GM18517 (cell line): Measurements from ENCODE around the gene SRGAP2C.
A peak's percentile ranks its signal among the peaks of the same experiment; 100 is the strongest.
"Not testable (repeated sequence)": the region's sequence is repeated elsewhere in the genome, so short reads cannot be mapped to it uniquely, and the experiment has no call there.

Experiments used
- ATAC-seq: cut with Tn5 transposase; IDR thresholded peaks from one replicate; pipeline ENCODE4 v1.9.1; 2021; ENCODE audit warnings: mild to moderate bottlenecking, moderate library complexity; ENCODE audit not compliant: unreplicated experiment

The SRGAP2C gene

DNA sequence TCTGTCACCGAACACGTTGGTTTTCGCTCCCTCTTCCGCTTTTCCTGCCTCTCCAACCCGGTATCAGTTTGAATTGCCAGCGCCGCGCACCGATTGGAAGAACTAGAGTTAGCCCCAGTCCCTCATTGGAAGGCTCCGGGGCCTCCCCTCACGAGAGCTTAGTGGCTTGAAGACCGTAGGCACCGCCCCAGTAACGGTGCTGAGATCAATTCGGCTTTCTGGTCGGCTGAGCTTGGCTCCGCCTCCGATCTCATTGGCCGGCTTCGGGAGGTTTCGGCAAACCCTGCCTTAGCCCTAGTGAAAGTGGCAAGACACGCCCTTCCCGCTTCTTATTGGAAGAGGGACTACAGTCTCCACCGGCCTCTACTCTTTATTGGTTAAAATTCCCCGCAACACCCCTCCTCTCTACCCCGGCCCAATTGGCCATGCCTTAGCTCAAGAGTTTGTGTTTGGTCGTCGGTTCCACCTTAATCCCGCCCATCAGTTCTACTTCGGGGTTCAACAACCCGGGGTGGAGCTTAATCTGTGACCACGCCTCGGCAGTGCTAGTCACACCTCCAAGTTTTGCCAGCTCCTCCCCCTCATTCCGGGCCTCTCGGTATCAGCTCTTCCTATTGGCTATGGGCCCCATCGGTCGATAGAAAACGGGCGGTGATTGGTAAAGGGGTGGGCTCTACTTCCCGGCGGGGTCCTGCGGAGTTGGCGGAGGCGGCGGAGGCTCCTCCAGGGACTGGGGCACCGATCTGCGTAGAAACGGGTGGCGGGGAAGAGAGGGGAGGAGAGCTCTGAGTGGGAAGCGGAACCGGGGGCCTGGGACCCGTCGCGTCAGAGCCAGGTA lies at the start of gene SRGAP2C, which contains the start of gene FAM72B:
Gene SRGAP2C, plus strand, starts transcription at position 686 of the 838 bp plus-strand sequence. CDS start 2,472 bp downstream, outside the sequence.
Gene FAM72B, minus strand, starts transcription at position 51 of the 838 bp plus-strand sequence. CDS start 851 bp downstream, outside the sequence.
- ATAC-seq: peak; percentile 90

DNA sequence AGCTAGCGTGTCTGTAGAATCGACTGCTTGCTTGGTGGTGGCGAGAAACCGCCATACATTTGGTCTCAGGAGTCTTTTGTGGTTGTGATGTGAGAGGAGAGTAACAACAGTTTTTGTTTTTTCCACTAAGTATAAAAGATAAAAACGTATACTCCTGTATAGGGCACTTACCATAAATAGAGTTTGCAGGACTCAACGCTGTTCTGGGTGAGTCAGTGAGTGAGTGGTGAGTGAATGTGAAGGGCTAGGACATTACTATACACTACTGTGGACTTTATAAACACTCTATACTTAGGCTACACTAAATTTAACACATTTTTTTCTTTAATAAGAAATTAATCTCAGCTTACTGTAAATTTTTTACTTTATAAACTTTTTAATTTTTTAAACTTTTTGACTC lies 44.4 kb upstream of the SRGAP2C start:
- ATAC-seq: not testable (repeated sequence)

DNA sequence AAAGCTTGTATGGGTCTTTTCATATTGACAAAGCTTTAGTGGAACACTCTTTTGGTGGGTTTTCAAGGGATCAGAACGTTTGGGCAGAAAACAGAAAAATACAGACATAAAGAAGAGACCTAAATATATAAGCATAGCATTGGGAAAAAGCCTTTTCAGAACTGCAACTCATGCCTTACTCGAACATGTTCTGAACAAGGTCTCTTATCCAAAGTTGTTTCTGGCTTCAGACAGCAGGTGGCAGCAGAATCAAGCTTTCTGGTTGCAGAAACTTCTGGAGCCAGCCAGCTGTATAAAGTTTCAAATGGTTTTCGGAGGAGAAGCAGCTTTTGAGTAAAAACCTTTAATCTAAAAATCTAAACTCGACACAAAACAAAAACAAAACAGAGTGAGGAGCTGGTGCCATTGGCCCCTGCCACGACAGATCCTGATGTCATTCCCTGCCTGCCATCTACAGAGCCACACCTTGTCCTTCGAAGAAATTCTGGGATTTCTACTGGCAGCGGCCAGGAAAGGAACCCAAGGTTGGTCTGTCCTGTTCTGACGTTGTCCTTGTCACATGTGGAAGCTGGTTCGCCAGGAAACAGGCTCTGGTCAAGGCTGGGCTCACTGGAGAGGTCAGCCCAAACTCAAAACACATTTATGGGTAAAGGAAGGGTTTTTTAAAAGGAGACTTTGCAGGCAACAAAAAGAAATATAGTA lies 36.1 kb upstream of the SRGAP2C start:
- ATAC-seq: not testable (repeated sequence)

DNA sequence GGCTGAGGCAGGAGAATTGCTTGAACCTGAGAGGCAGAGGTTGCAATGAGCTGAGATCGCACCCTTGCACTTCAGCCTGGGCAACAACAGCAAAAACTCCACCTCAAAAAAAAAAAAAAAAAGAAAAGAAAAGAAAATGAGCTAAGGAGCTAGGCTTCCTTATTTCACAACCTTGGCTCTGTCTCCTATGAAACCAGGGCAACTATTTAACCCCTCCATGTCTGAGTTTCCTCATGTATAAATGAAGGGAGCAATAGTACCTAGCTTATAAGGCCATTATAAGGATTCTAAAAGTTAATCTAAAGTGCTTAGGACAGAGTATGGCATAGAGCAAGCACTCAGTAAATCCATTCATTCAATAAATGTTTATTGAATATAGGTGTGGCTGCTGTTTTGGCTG lies 33.5 kb upstream of the SRGAP2C start:
- ATAC-seq: not testable (repeated sequence)

DNA sequence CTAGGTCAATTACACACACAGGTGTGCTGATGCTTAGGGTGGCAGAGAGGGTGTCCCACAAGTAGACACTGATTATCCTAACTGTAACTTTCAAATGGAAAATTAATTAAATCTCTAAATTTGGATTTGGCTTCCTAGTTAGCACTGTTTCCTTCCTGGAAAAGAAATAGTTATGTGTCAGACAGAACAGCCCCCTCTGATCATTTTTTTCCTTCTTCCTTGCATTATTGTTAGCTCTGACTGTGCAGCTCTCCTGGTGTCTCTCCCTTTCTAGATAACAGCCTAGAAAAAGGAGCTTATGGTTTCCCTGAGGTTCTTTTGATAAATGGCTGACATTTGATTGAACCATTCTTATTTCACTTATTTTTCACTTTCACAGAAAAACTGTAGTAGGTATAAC lies 32.0 kb upstream of the SRGAP2C start:
- not testable (repeated sequence) for ATAC-seq

DNA sequence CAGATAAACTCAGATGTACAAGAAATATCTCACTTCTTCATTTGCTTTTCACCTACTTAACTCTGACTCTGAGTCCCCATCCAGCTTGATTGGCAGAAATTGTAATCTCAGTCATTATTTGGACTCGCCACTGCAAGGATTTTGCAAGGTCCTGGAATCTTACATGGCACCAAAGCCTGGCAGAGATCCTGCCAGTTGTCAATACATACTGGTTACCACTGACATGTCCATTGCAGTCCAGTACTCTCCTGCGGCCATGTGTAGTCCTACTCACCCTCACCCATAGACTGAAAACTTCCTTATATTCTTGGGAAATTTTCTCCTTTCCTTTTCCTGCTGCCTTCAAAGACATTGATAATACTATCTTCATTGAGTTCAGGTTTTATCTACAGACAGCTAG lies 30.0 kb upstream of the SRGAP2C start:
- ATAC-seq: not testable (repeated sequence)

DNA sequence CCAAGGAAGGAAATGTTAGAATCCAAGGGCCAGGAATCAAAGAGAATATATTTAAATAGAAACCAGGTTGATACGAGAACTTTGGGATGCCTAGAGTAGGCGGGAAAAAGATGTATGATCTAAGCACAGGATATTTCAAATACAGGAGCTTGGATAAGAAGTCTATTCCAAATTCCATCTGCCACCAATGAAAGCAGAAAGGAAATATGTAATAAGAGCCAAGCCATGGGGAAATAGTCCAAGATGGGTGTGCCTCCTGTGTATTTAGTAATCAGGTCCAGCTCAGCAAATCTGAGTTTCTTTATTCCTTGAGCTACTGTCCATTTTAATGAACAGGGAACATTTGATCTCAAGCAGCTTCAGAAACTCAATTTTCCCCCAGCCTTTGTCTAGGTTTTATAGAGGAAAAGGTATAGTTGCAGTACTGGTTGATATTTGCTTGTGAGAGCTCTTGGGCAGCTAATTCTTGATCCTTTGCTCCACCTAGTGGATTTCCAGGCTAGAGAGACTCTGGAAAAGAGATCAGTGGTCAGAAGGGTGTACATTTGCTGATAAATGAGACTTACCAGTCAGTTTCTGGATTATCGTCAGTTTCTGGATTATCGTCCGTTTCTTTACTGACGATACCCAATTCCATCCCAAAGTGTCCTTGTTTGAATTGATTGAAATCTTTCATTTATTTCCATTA lies 29.0 kb upstream of the SRGAP2C start:
- ATAC-seq: not testable (repeated sequence)

DNA sequence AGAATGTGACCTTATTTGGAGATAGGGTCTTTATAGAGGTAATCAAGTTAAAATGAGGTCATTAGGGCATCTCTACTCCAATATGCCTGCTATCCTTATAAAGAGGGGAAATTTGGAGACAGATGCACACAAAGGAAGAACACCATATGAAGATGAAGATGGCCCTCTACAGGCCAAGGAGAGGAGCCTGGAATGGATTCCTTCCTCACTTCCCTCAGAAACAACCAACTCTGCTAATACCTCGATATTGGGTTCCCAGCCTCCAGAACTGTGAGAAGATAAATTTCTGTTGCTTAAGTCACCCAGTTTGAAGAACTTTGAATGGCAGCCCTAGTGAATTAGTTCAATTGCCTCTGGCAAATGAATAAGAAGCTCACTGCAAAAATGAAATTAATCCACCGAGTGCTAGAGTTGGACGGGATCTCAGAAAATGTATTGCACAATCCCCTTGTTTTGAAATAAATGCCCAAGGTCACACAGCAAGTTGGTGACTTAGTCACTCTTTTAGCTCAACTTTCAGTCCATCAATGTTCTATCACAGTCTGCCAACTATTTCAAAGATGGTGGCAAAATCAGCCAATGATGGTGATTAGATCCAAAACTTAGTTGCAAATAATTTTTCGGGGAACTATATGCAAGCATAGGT lies 27.7 kb upstream of the SRGAP2C start:
- ATAC-seq: not testable (repeated sequence)

DNA sequence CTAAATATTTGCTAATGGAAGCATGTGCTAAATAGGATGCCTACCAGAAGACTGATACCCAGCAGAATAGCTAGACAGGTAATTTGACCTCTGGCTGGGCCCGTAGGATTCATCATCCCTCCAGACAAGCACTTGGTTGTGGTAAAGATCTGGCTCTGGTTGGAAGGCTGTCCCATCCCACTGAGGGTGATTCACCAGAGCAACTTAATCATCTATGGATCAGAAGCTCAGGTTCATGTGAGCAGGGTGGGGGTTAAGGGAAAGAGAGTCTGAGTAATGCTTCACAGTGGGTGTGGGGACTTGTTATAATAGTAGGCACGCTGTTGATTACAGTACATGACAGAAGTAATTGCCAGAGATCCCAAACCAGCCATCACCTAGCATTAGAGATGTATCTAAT lies 27.2 kb upstream of the SRGAP2C start:
- ATAC-seq: not testable (repeated sequence)

DNA sequence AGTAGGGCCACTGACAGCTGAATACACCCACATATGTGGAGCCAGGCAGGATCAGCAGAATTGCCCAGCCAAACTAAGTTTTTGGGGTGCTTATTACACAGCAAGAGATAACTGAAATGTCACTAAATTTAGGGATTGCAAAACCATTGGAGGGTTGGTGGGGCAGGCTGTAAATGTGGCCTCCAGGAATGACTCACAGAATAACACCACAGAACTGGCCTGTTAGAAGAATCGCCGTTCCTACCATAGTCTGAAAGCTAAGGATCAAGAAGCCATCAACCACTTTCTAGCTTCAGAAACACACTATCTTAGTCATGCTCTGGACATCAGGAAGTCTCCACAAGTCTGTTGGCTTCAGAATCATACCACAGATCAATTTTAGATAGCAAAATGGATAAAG lies 24.7 kb upstream of the SRGAP2C start:
- ATAC-seq: not testable (repeated sequence)

DNA sequence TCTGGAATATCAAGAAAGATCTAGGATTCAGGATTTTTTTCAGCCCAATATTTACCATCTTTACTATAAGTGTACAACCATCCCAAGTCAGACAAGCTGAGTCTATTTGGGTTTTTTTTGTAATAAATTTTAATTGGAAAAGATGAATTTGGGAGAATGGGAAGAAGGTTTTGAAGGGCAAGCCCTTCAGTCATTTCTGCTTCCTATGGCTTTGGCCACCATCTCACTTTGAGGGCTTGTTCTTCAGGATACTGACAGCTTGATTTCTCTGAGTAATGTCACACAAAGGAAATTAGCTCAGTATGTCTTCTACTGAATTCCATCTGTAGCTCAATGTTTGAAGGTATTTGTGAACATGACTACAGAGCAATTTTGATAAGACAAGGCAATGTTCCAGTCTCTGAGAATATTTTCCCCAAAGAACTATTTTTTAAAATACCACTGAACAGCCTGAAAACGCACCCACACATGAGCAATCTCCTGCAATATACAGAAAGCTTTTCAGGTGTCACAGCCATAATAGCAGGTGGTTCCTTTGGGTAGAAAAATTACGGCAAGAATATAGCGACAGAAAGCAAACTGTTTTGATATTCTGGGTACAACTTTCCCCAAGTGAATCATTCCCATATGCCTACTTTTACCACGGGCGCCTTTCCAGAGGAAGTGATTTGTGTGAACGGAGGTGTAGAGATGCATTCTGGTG lies 23.4 kb upstream of the SRGAP2C start:
- not testable (repeated sequence) for ATAC-seq

DNA sequence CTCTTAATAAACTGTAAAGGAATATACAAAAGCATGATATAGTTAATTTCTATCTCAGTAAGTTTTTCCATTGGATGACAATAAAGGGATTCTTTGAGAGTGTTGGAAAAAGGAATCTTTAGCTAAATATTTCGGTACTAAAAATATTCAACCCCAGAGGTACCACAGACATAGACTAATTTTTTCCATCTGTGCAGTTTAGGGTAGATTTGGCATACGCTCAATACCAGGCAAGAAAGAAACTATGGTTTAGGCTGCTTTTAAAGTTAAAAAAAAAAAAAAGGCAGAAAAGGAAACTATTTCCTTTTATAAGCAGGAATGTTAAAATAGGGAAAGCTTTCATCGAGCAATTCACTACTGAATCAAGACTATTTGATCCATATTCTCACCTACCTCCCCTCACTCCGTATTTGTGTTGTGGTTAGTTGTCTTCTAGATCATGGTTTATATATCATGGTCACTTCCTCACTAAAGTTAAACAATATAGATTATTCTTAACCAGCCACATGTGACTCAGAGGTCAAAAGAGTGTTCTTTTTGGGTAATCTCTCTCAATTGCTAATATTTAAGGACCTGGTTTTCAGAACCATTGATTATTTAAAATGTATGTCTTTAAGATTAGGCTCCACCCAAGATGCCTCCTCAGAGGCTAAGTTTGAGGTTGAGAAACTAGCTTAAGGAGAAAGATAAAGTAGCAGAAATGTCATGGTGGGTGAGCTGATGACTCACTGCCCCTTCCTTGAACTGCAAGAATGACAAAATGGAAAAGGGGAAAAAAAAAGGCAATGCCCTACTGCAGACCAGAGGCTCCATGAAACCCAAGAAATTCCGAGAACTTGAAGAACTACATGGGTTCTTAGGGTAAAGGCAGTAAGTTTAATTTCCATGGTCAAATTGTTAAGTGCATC lies 20.7 kb upstream of the SRGAP2C start:
- ATAC-seq: not testable (repeated sequence)

DNA sequence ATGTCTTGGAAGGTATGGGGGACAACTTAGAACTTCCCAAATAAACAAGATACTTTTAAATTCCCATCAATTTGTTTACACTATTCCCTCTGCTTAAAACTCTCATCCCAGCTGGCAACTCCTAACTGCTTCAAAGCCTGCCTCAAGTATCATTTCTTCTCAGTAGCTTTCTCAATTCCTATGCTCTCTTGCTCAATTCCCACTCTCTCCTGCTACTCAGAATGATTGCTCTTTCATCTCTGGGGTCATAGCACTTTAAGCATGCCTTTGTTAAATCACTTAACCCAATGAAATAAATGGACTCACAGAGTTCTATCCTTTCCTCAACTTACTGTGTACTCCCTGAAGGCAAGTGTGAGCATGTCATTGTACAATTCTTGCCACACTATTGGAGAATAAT lies 19.5 kb upstream of the SRGAP2C start:
- not testable (repeated sequence) for ATAC-seq

DNA sequence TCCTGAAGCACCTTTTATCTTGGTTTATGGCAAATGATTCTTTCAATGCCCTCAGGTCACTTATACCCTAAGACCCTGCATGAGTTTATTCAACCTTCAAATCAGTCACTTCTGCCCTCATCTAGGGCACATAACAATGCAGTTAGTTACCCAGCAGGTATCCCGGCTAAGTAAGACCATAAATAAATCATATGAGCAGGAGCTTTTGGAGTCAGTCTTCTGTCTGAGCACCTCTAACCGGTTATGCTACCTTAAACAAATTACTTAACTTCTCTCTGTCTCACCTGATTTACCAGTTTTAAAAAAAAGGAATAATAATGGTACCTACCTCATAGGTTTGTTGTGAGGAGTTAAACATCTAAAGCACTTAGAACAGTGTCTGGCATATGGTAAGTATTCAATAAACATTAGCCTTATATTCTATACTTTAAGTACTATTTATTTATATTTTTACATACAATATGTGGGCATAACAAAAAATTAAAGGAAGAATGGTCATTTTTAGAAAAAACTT lies 17.5 kb upstream of the SRGAP2C start:
- ATAC-seq: not testable (repeated sequence)

DNA sequence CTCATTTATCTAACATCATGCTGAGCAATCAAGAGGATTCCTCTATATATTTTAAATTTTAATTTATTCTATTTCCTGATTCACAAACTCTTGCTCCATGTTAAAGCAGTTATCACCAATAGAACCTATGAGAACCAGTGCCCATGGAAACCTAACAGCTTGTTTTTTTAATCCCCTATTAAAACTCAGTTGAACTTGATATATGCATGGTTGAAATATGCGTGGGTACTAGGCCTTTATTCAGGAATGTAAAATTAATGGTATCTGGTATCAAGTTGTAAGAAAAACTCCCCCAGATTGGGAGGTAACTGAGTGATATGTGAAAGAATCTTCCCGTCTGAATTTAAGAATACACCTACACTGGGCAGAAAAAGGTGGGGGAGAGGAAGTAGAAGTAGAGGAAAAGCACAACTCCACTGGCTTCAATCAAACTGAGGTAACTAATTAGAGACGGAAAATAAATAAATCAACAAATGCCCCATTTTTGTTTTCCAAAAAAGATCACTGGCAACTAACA lies 16.6 kb upstream of the SRGAP2C start:
- ATAC-seq: not testable (repeated sequence)

DNA sequence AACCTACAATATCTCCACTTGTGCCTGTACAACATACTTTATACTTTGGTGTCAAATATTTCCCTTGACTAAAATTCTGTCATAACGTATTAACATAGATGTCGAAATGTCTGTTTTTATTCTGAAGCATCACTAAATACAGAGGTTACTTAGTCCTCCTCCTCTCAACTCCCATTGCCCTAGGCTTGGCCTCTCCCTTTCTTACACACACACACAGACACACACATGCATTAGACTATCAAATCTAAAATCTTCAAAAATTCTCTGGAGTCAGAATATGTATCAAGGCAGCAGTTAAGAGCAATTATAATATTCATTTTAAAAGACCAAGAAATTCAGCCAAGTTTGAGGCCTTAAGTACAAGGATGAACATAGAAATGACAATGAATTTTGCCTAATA lies 8.1 kb upstream of the SRGAP2C start:
- ATAC-seq: not testable (repeated sequence)

DNA sequence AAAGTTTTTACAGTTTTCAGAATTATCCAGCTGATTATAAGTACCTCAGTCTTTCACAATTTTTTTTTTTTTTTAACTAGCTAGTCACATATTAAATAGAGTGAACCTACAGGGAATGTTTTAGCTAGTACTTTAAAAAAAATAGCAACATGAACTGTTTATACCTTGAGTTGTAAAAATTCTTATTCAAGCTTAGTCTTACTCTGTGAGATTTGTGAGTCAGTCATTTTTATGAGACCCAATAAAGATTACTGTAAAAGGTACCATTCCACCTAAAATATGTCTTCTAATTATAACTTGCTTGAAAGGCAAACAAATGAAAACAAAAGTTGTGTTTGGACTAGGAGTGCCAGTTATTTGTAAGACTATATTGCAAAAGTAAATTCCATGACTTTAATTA lies 6.6 kb upstream of the SRGAP2C start:
- not testable (repeated sequence) for ATAC-seq

DNA sequence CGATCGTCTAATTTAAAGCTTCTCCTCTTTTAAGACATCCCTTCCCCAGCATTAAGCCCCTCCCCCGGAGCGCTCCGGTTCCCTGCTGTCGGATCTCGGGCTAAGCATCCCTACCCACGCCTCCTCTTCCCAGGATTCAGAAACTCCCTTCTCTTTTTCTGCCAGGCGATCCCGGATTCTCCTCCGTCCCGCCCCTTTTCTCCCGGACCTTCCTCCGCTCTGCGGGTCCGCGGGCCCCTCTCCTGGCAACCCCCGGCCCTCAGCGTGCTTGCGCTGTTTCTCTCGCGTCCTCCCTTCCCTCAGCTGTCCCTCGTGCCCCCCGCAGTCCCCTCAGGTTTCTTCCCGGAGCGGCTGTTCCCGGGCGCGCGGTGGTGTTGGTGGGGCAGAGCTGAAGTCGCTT lies 908 bp upstream of the SRGAP2C start:
- not testable (repeated sequence) for ATAC-seq
